HepG2 (cell line): ENCODE results near the gene MINDY1. TPM values are rescaled to one million over a fixed set of nuclear protein-coding genes. Genes with fewer than 3 reads are reported as not detected.

Source experiments
- CHD4 ChIP-seq: fragments of 200-600 bp; sonication (generic); IDR thresholded peaks from 2 replicates; pipeline ENCODE4 v1.7.0; 2017; ENCODE audit warnings: mild to moderate bottlenecking, low read length, borderline replicate concordance
- GATAD2A ChIP-seq: IDR thresholded peaks from 2 replicates; pipeline ENCODE4 v1.6.1; 2016
- HES4 ChIP-seq: sonication (generic); formaldehyde crosslinking; IDR thresholded peaks from 2 replicates; pipeline ENCODE4 v1.9.0; 2021; ENCODE audit warnings: mild to moderate bottlenecking, missing genetic modification reagents, borderline replicate concordance
- JUN ChIP-seq: sonication (generic); formaldehyde crosslinking; IDR thresholded peaks from 2 replicates; pipeline ENCODE4 v1.4.0; 2020; ENCODE audit warnings: mild to moderate bottlenecking, missing genetic modification reagents
- KDM1A ChIP-seq: IDR thresholded peaks from 2 replicates; pipeline ENCODE4 v1.6.1; 2016; ENCODE audit warnings: missing compliant biosample characterization
- KMT2A ChIP-seq: sonication (generic); formaldehyde crosslinking; IDR thresholded peaks from 2 replicates; pipeline ENCODE4 v1.4.0; 2020; ENCODE audit warnings: missing genetic modification reagents
- MTA1 ChIP-seq: sonication (generic); formaldehyde crosslinking; IDR thresholded peaks from 2 replicates; pipeline ENCODE4 v1.4.0; 2020; ENCODE audit warnings: missing genetic modification reagents, mild to moderate bottlenecking, borderline replicate concordance
- NFE2L2 ChIP-seq: fragments of 150-350 bp; IDR thresholded peaks from 2 replicates; pipeline ENCODE4 v1.6.1; 2014; ENCODE audit warnings: low read length
- NR3C1 ChIP-seq: sonication (generic); formaldehyde crosslinking; IDR thresholded peaks from 2 replicates; pipeline ENCODE4 v1.4.0; 2020; ENCODE audit warnings: missing genetic modification reagents
- SIN3B ChIP-seq: fragments of 150-350 bp; IDR thresholded peaks from 2 replicates; pipeline ENCODE4 v1.6.1; 2014; ENCODE audit warnings: low read length
- SKI ChIP-seq: fragments of 450-650 bp; IDR thresholded peaks from one replicate; pipeline ENCODE4 v1.6.1; 2018; ENCODE audit warnings: mild to moderate bottlenecking; ENCODE audit not compliant: partially characterized antibody
- SMARCE1 ChIP-seq: fragments of 450-650 bp; IDR thresholded peaks from 2 replicates; pipeline ENCODE4 v1.6.1; 2017; ENCODE audit warnings: borderline replicate concordance
- ZBTB25 ChIP-seq: IDR thresholded peaks from 2 replicates; pipeline ENCODE4 v1.6.1; 2018; ENCODE audit warnings: missing genetic modification reagents
- ZNF280D ChIP-seq: sonication (generic); formaldehyde crosslinking; IDR thresholded peaks from 2 replicates; pipeline ENCODE4 v1.5.1; 2020; ENCODE audit warnings: mild to moderate bottlenecking, missing genetic modification reagents
- ZNF703 ChIP-seq: sonication (generic); formaldehyde crosslinking; IDR thresholded peaks from 2 replicates; pipeline ENCODE4 v1.5.1; 2020; ENCODE audit warnings: missing genetic modification reagents, mild to moderate bottlenecking, moderate library complexity, borderline replicate concordance
- ZNF713 ChIP-seq: sonication (generic); formaldehyde crosslinking; IDR thresholded peaks from 2 replicates; pipeline ENCODE4 v1.4.0; 2020; ENCODE audit warnings: mild to moderate bottlenecking, missing genetic modification reagents
- ZNF770 ChIP-seq: sonication (generic); formaldehyde crosslinking; IDR thresholded peaks from 2 replicates; pipeline ENCODE4 v1.5.0; 2020; ENCODE audit warnings: mild to moderate bottlenecking, missing genetic modification reagents
- ZNF775 ChIP-seq: sonication (generic); formaldehyde crosslinking; IDR thresholded peaks from 2 replicates; pipeline ENCODE4 v1.4.0; 2020; ENCODE audit warnings: missing genetic modification reagents, mild to moderate bottlenecking, moderate library complexity, borderline replicate concordance
- ZNF850 ChIP-seq: sonication (generic); formaldehyde crosslinking; conservative IDR thresholded peaks from 2 replicates; pipeline ENCODE4 v1.9.0; 2021; ENCODE audit warnings: mild to moderate bottlenecking, missing genetic modification reagents
- polyA plus RNA-seq, 8 experiments: library from polyadenylated mRNA; depleted of rRNA in 3 of 8; stranded (reverse) in 7 of 8; unstranded in 1 of 8; fragments of >200 nt; fragmentation: Illumina TruSeq in 4 of 8; extraction: Trizol in 4 of 8; gene quantifications; 2 replicates each; pipeline versions ENCODE4 v1.2.1 to v1.2.3, GENCODE V29; 2011 to 2016; ENCODE audit warnings: low read depth in 4 of 8, missing spikeins in 1 of 8, mixed read lengths in 1 of 8; ENCODE audit not compliant: insufficient read depth in 1 of 8
- total RNA-seq, 5 experiments: library from RNA; depleted of rRNA; stranded (reverse); fragments of >200 nt; fragmentation: Illumina TruSeq; extraction: Trizol; gene quantifications; 2 replicates each; pipeline ENCODE4 v1.2.3, GENCODE V29; 2016; ENCODE audit warnings: low read depth in 1 of 5
- TF ChIP-seq, protein P1 (sequence below): sonication (generic); formaldehyde crosslinking; IDR thresholded peaks from 2 replicates; pipeline ENCODE4 v1.4.0; 2020; ENCODE audit warnings: missing genetic modification reagents, borderline replicate concordance
- TF ChIP-seq, protein P2 (sequence below): IDR thresholded peaks from 2 replicates; pipeline ENCODE4 v1.6.1; 2016; ENCODE audit warnings: missing compliant biosample characterization, missing genetic modification reagents, borderline replicate concordance

The MINDY1 gene
- total and polyA plus RNA-seq, 2 of the 13 experiments (the other 11 are each of a cell fraction or from before 2014, with no cell fraction given) = 11.1 to 15.0 TPM

- TF ChIP-seq ZBTB25 (CRISPR knock-in tag) = no peak
- no peak for TF ChIP-seq NR3C1 (CRISPR knock-in tag)
- TF ChIP-seq ZNF713 (CRISPR knock-in tag) = no peak
- TF ChIP-seq ZNF770 (CRISPR knock-in tag) = 0 out of 2 replicates have a peak, but pooled peaks have one; percentile 32
- no peak for TF ChIP-seq NFE2L2
- TF ChIP-seq ZNF280D (CRISPR knock-in tag) = no peak
- no peak for TF ChIP-seq SKI
- no peak for TF ChIP-seq KMT2A
- no peak for TF ChIP-seq SIN3B
- TF ChIP-seq GATAD2A = 0 out of 2 replicates have a peak, but pooled peaks have one; percentile 19
- TF ChIP-seq JUN (CRISPR knock-in tag) = no peak
- TF ChIP-seq CHD4 = peak; percentile 71; the same call in 1 of the 2 replicates
- TF ChIP-seq HES4 = no peak
- TF ChIP-seq ZNF775 (CRISPR knock-in tag) = no peak
- no peak for TF ChIP-seq SMARCE1
- TF ChIP-seq ZNF850 (CRISPR knock-in tag) = no peak
- no peak for TF ChIP-seq KDM1A (CRISPR knock-in tag)
- peak; percentile 56; the same call in 1 of the 2 replicates for TF ChIP-seq MTA1 (CRISPR knock-in tag)
- TF ChIP-seq, protein P1, sequence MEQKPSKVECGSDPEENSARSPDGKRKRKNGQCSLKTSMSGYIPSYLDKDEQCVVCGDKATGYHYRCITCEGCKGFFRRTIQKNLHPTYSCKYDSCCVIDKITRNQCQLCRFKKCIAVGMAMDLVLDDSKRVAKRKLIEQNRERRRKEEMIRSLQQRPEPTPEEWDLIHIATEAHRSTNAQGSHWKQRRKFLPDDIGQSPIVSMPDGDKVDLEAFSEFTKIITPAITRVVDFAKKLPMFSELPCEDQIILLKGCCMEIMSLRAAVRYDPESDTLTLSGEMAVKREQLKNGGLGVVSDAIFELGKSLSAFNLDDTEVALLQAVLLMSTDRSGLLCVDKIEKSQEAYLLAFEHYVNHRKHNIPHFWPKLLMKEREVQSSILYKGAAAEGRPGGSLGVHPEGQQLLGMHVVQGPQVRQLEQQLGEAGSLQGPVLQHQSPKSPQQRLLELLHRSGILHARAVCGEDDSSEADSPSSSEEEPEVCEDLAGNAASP = peak; percentile 11; the same call in 1 of the 2 replicates
- TF ChIP-seq ZNF703 (CRISPR knock-in tag) = peak; percentile 66; the same call in 1 of the 2 replicates
- TF ChIP-seq, protein P2, sequence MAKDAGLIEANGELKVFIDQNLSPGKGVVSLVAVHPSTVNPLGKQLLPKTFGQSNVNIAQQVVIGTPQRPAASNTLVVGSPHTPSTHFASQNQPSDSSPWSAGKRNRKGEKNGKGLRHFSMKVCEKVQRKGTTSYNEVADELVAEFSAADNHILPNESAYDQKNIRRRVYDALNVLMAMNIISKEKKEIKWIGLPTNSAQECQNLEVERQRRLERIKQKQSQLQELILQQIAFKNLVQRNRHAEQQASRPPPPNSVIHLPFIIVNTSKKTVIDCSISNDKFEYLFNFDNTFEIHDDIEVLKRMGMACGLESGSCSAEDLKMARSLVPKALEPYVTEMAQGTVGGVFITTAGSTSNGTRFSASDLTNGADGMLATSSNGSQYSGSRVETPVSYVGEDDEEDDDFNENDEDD (CRISPR knock-in tag) = no peak
Measured at GRCh38 chr1:150971583-150972416, 34.9 kb downstream of the MINDY1 start (continued).
